ENCODE measurements around the gene KLF7.

DNA sequence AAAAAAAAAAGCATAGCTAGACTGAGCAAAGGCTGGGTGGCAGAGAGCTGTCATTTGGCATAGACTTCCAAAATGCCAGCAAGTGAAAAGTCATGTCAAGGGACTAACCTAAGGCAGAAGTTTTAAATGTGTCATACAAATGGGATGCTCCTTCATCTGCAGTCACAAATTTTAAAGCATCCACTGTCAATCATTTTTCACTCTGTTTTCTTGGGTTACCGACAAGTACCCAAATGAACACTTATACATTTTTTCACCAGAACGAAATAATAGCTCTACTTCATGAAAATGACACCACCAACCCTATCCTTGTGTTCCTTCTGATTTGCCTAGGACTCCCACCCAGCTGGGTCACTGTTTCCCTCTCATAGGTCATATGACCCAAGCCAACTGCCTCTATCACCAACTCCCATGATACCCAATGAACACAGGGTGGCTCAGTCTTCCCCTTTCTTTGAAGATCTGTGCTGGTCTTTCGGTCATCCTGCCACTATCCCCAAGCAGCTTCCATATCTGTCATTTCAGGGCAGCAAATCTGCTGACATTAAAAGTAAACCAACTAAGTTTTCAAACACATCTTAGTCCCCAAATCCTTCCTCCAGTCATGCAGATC is 21.5 kb downstream of the KLF7 start:
- no peak for TF ChIP-seq HNRNPUL1 (IDR thresholded peaks at IDR 0.05; ENCODE audit: low read length)
- no peak for TF ChIP-seq NFATC3 (IDR thresholded peaks at IDR 0.05)
- TF ChIP-seq CBX1 (IDR thresholded peaks at IDR 0.05; ENCODE audit: low read depth): no peak
